Subcutaneous abdominal adipose tissue (tissue), 5 donors: ENCODE results near the gene OGA.

ENCODE experiments used
- H3K27ac ChIP-seq: one replicate; pipeline ENCODE4 v1.7.0; 2013; ENCODE audit warnings: low read depth, mild to moderate bottlenecking, inconsistent platforms, low read length, moderate library complexity
- H3K27me3 ChIP-seq, 5 donors: one replicate each; pipeline ENCODE4 v1.7.0; 2013; ENCODE audit warnings: low read length in 5 of 5, inconsistent platforms in 1 of 5; ENCODE audit not compliant: control insufficient read depth in 5 of 5, insufficient read depth in 4 of 5
- H3K36me3 ChIP-seq, 5 donors: one replicate each; pipeline ENCODE4 v1.7.0; 2013; ENCODE audit warnings: low read length in 5 of 5; ENCODE audit not compliant: control insufficient read depth in 5 of 5, insufficient read depth in 5 of 5
- H3K4me1 ChIP-seq, 5 donors: one replicate each; pipeline ENCODE4 v1.7.0; 2013; ENCODE audit warnings: low read length in 5 of 5, mild to moderate bottlenecking in 3 of 5, moderate library complexity in 1 of 5; ENCODE audit not compliant: control insufficient read depth in 5 of 5, insufficient read depth in 5 of 5
- H3K4me3 ChIP-seq, 5 donors: one replicate each; pipeline ENCODE4 v1.7.0; 2013; ENCODE audit warnings: low read length in 5 of 5, low read depth in 1 of 5
- H3K9ac ChIP-seq, 5 donors: one replicate each; pipeline ENCODE4 v1.7.0; 2013; ENCODE audit warnings: low read length in 5 of 5, mild to moderate bottlenecking in 4 of 5, moderate library complexity in 3 of 5
- H3K9me3 ChIP-seq, 5 donors: one replicate each; pipeline ENCODE4 v1.7.0; 2013; ENCODE audit warnings: low read length in 5 of 5; ENCODE audit not compliant: control insufficient read depth in 5 of 5
- donor health status: healthy.
- donor health status: healthy.
- donor health status: healthy.
- donor health status: healthy.
- donor health status: healthy.

Gene OGA

DNA sequence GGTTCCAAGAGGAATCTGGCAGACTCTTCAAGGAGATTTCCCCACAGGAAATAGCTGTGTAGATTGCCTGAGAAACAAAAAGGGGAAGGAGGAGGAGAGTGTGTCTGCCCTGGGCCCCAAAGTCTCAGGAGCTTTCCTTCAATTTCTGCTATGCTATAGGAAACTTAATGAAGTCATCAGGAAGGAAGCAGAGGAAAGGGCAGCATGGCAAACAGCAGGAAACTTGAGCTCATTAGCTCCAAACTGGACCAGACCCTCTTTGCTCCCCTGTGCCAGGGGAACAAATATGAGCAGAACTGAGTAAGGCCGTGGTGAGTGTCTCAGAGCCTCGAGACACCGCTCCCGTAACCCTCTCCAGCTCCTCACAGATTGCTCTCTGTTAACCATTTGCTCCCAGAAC is 30.2 kb upstream of the OGA start:
- Histone ChIP-seq H3K4me3 (peak overlapping the region in 3 of 5 donors; percentile 6 to 39 (median 30)), H3K27ac (peak overlapping the region; percentile 42), H3K9me3 (no peaks in the 10 kb centered on the region), H3K27me3 (no peaks in the 10 kb centered on the region), H3K4me1 (peaks cover 8 to 94% (median 83%) of the 10 kb centered on the region in 5 donors), H3K36me3 (peaks cover 0 to 15% (median 9%) of the 10 kb centered on the region in 5 donors), H3K9ac (peak overlapping the region in 3 of 5 donors; percentile 0 to 44 (median 16))

DNA sequence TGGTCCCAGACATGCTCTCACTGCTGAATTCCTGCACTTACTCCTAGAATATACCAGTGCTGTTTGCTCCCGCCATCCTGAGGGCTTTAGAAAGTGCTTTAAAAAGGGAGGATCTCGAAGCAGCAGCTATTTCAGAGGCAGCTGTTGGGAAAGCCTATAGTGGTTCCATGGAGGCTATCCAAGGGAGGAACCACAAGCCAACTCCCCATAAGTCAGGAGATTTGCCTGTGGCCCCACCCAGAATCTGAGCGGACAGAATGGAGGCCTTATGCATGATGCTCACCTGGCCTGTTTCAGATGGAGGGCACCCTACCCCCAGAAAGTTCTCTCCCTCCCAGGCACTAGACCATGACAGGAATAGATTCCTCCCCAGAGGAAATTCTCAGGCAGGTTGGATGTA is 27.6 kb upstream of the OGA start:
- peaks cover 8 to 84% (median 78%) of the 10 kb centered on the region in 5 donors for H3K4me1 ChIP-seq
- no peaks in the 10 kb centered on the region for H3K27me3 ChIP-seq
- no peak overlapping the region for H3K4me3 ChIP-seq
- peak overlapping the region in 1 of 5 donors; percentile 15 for H3K9ac ChIP-seq
- H3K27ac ChIP-seq: no peak overlapping the region
- peaks cover 0 to 14% (median 9%) of the 10 kb centered on the region in 5 donors for H3K36me3 ChIP-seq
- H3K9me3 ChIP-seq: no peaks in the 10 kb centered on the region

DNA sequence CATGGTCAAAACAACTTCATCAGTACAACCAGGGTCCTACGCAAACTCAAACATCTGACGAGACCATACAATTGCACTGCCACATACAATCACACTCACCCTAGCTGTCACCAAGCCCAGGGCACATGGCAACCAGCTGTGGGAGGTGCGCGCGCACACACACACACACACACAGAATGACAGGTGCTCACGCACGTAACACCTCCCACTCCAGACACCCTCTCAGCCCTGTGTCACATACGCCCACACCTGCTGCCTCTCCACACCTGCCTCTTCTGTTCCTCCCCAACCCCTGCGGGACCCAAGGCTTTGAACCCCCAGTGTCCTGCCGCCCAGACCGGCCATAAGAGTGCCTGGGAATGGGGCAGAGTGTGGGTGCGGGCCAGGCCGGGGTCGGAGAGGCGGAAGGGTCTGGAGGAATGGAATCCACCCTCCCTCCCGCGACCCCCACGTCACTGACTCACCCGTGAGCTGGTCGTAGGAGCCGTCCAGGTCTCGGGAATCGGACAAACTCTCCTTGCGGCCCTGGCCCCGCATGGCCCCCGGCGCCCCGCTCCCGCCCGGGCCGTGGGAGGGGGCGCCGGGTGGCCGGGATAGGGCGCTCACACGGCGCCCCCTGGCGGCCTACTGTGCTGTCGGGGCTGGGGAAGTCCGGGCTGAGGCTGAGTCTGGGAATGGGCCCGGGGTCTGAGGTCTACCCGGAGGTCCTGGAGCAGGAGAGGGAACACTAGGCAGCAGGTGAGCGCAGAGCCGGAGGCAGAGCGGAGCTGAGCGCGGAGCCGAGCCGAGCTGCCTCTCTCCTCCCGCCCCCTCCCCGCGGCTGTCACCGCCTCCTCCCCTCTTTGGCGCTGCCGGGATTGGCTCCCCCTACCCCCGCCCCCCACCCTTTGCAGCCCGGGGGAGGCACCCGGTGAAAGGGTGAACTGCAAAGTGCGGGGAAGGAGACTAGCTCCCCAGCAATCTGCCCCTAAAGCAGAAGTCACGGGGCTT is 25.1 kb upstream of the OGA start, which contains the start of gene KCNIP2:
Gene KCNIP2, minus strand, starts transcription at position 769 of the 990 bp plus-strand sequence. Its CDS starts 232 bp downstream, at position 537.
- Histone ChIP-seq H3K27ac (peak within 1 kb of the TSS; percentile 75), H3K9me3 (no peaks in the 10 kb centered on the region), H3K9ac (peak within 1 kb of the TSS; percentile 3 to 81 (median 62)), H3K36me3 (peaks cover 0 to 14% (median 9%) of the 10 kb centered on the region in 5 donors), H3K4me1 (peaks cover 6 to 82% (median 80%) of the 10 kb centered on the region in 5 donors), H3K27me3 (no peaks in the 10 kb centered on the region), H3K4me3 (peak within 1 kb of the TSS; percentile 52 to 96 (median 84))

- Histone ChIP-seq H3K4me3 (peak overlapping the region; percentile 52 to 96 (median 84)), H3K9ac (peak overlapping the region in 3 of 5 donors; percentile 68 to 81 (median 78)), H3K36me3 (peaks cover 0 to 6% (median 4%) of the 10 kb centered on the region in 5 donors), H3K27me3 (no peaks in the 10 kb centered on the region), H3K9me3 (no peaks in the 10 kb centered on the region), H3K27ac (peak overlapping the region; percentile 75), H3K4me1 (peaks cover 4 to 77% (median 69%) of the 10 kb centered on the region in 5 donors)
These were observed 23.6 kb upstream of the OGA start for GRCh38 chr10:101841826-101842225.

- Histone ChIP-seq H3K27ac (no peak overlapping the region), H3K27me3 (no peaks in the 10 kb centered on the region), H3K4me3 (peak overlapping the region; percentile 52 to 96 (median 84)), H3K9me3 (no peaks in the 10 kb centered on the region), H3K4me1 (peaks cover 4 to 79% (median 70%) of the 10 kb centered on the region in 5 donors), H3K9ac (peak overlapping the region in 2 of 5 donors; percentile 72 to 81), H3K36me3 (peaks cover 0 to 5% (median 3%) of the 10 kb centered on the region in 5 donors)
These were observed 22.7 kb upstream of the OGA start for GRCh38 chr10:101840741-101841453.

GRCh38 chr10:101840102-101840684 is 21.9 kb upstream of the OGA start:
- Histone ChIP-seq H3K27ac (no peak overlapping the region), H3K4me1 (peaks cover 4 to 79% (median 70%) of the 10 kb centered on the region in 5 donors), H3K36me3 (peaks cover 0 to 4% (median 0%) of the 10 kb centered on the region in 5 donors), H3K9me3 (no peaks in the 10 kb centered on the region), H3K27me3 (no peaks in the 10 kb centered on the region), H3K9ac (peak overlapping the region in 2 of 5 donors; percentile 69 to 72), H3K4me3 (peak overlapping the region; percentile 52 to 89 (median 84))

DNA sequence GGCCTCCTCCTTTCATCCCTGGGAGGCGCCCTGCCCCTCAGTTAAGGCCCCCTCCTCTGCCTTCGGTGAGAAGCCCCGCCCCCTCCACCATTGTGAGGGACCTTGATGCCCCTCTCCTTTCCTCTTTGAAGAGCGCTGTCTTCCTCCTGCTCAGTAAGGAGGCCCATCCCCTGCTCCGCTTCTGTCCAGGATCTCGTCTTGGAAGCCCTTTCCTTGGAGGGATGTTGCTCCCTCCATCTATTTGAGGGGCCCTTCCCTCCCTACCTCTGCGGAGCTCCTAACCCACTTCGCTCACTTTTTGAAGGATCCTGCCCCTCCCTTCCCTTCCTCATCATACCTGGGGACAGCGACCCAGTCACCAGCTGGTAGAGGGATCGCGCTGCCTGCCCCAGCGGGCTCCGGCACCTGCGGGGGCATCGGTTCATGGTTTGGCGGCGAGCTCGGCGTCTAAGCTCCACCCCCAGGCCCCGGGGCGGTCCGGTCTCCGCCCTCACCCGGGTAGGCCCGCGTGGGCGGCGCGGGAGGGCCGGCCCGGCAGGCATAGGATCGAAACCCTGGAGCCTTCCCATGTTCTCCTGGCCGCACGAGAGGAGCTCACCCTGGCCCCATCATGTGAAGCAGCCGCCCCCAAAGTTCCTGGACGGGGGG is 21.3 kb upstream of the OGA start:
- Histone ChIP-seq H3K27me3 (no peaks in the 10 kb centered on the region), H3K36me3 (peaks cover 0 to 7% (median 0%) of the 10 kb centered on the region in 5 donors), H3K9ac (peak overlapping the region in 3 of 5 donors; percentile 20 to 66 (median 54)), H3K4me3 (peak overlapping the region; percentile 33 to 72 (median 71)), H3K4me1 (peaks cover 4 to 79% (median 70%) of the 10 kb centered on the region in 5 donors), H3K27ac (no peak overlapping the region), H3K9me3 (no peaks in the 10 kb centered on the region)

GRCh38 chr10:101839002-101839401 is 20.8 kb upstream of the OGA start:
- Histone ChIP-seq H3K36me3 (peaks cover 0 to 7% (median 0%) of the 10 kb centered on the region in 5 donors), H3K9ac (peak overlapping the region in 3 of 5 donors; percentile 20 to 66 (median 54)), H3K9me3 (no peaks in the 10 kb centered on the region), H3K27me3 (no peaks in the 10 kb centered on the region), H3K4me3 (peak overlapping the region in 4 of 5 donors; percentile 59 to 72 (median 71)), H3K27ac (no peak overlapping the region), H3K4me1 (peaks cover 4 to 79% (median 70%) of the 10 kb centered on the region in 5 donors)

DNA sequence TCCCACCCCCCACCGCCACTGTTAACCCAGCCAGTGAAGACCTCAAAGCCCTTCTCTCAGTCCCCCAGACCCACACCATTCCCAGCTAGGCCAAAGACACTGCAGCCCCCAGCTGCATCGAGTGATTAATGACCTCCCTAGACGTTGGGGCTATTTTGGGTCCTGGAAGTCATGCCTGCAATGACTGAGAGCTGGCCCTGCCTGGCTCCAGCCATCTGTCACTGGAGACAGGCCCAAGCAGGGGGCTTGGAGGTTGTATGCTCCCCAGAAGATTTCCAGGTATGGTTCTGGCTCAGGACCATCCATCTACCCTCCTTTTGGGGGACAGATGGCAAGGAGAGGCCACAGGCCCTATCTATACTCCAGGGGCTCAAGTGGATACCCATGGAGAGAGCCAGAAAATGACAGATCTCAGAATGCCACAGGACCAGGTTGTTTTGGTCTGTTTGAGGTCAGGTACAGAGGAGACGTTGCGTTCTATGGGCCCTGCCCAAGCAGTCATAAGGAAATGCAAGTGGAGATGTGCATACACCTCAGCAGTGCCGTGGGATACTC is 20.2 kb upstream of the OGA start:
- Histone ChIP-seq H3K4me1 (peaks cover 6 to 83% (median 74%) of the 10 kb centered on the region in 5 donors), H3K27ac (no peak overlapping the region), H3K4me3 (peak overlapping the region in 3 of 5 donors; percentile 71 to 72 (median 71))

More for the DNA sequence above, 20.2 kb upstream of the OGA start:
- Histone ChIP-seq H3K27me3 (no peaks in the 10 kb centered on the region), H3K9ac (peak overlapping the region in 1 of 5 donors; percentile 38), H3K9me3 (no peaks in the 10 kb centered on the region), H3K36me3 (peaks cover 0 to 7% (median 0%) of the 10 kb centered on the region in 5 donors)
